C1 segment of cervical spinal cord (tissue), 14 donors: ENCODE measurements around the gene SSBP1.
"Not testable (repeated sequence)": the region's sequence is repeated elsewhere in the genome, so short reads cannot be mapped to it uniquely, and the experiment has no call there.

Experiments used
- DNase-seq, 14 donors: peaks; one replicate each; lab custom pipeline; 2025; lab: John Stamatoyannopoulos, UW

The SSBP1 gene

GRCh38 chr7:141770083-141770583 is 32.0 kb downstream of the SSBP1 start:
- DNase-seq = not testable (repeated sequence)

DNA sequence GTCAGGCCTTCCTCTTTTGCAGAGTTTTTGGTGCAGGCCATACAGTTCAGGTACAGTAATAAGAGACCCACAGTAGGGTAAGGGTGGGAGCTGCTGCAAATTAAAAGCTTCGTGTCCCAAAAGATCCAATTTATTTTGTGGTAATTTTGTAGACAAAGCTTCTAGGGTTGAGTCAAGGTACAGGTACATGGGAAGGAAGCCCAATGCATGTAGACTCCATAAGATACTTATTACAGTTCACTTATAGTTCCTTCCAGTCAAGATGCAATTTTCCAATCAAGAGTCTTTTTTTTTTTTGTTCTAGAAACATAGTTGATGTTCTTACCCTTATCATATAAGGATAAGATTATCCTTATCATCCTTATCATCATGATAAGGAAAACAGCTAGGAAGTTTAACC is 38.2 kb downstream of the SSBP1 start, which contains the start of gene TAS2R4:
TAS2R4 (plus strand) TSS at position 301 of the 400 bp plus-strand sequence. CDS start 1,815 bp downstream, outside the sequence.
- no peak for DNase-seq

GRCh38 chr7:141785706-141786552 is 47.8 kb downstream of the SSBP1 start:
- DNase-seq = peak in 1 of 14 donors; percentile 1

DNA sequence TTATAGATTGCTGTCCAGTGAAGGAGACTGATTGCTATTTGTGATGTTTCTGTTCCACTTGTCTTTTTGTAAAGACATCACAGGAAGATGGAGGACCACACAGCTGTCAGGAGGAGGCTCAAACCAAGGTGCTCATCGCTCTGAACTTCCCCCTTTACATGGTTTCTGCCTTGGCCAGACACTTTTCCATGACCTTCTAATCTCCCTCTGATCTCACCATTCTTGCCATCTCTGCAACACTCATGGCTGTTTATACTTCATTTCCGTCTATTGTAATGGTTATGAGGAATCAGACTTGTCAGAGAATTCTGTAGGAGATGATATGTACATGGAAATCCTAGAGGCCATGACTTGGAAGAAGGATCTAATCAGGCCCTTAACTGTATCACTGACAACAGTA is 50.1 kb downstream of the SSBP1 start:
- DNase-seq = no peak

GRCh38 chr7:141789917-141790316 is 51.8 kb downstream of the SSBP1 start, which contains the start of gene TAS2R5:
TSS of gene TAS2R5 (plus strand) at chr7:141790217. CDS start at chr7:141790362, 145 bp downstream.
- DNase-seq = no peak

DNA sequence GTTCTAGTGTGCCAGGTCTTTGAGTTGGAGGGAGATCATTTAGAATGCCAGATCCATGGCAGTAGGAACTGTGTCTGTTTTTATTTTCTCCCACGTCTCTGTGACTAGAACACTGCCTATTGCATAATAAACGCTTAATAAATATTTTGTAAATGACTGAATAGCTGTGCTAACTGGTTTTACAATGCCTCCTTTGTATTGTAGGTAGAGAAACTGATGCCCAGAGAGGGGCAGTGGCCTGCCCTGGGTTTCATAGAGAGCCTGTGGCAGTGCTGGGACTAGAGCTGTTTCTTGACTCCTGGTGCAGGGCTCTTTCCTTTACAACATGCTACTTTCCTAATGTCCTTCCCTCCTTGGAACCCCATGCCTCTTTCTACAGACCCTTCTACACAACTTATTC is 54.4 kb downstream of the SSBP1 start:
- DNase-seq = no peak
